Esophagus muscularis mucosa (tissue), 4 donors: Measurements from ENCODE around the gene DNAI1. TPM values are rescaled to one million over a fixed set of nuclear protein-coding genes. Genes with fewer than 3 reads are reported as not detected.
"Not testable (repeated sequence)": the region's sequence is repeated elsewhere in the genome, so short reads cannot be mapped to it uniquely, and the experiment has no call there.

Experiments
- DNase-seq: peaks from one replicate; pipeline ENCODE4 v3.0.0-alpha.2; 2017; ENCODE audit errors: extremely low spot score
- H3K27ac ChIP-seq, 4 donors: fragments of 200-600 bp; sonication (generic); replicated peaks in 1 of 4; 1 replicate in 3 of 4; 2 replicates in 1 of 4; pipeline ENCODE4 v1.5.1; 2016 to 2019; ENCODE audit warnings: mild to moderate bottlenecking in 1 of 4
- H3K27me3 ChIP-seq, 4 donors: fragments of 200-600 bp; sonication (generic); one replicate each; pipeline versions ENCODE4 v1.5.1 to v1.6.0; 2016 to 2019
- H3K36me3 ChIP-seq, 4 donors: fragments of 200-600 bp; sonication (generic); one replicate each; pipeline ENCODE4 v1.5.1; 2016 to 2019
- H3K4me1 ChIP-seq, 4 donors: fragments of 200-600 bp; sonication (generic); one replicate each; pipeline ENCODE4 v1.5.1; 2016 to 2019
- H3K4me3 ChIP-seq, 4 donors: fragments of 200-600 bp; sonication (generic); 1 replicate in 2 of 4; 2 replicates in 2 of 4; pipeline ENCODE4 v1.5.1; 2016 to 2019; ENCODE audit warnings: mild to moderate bottlenecking in 4 of 4, moderate library complexity in 1 of 4
- H3K9me3 ChIP-seq, 4 donors: fragments of 200-600 bp; sonication (generic); 1 replicate in 3 of 4; 2 replicates in 1 of 4; pipeline ENCODE4 v1.5.1; 2016 to 2019
- CTCF ChIP-seq, 3 experiments: fragments of 200-600 bp in 2 of 3; fragments of 450-650 bp in 1 of 3; sonication (generic) in 2 of 3; IDR thresholded peaks; one replicate each; pipeline ENCODE4 v1.5.1; 2017 to 2019; ENCODE audit warnings: antibody characterized with exemption in 3 of 3, mild to moderate bottlenecking in 2 of 3, moderate library complexity in 1 of 3
- EP300 ChIP-seq: sonication (generic); formaldehyde crosslinking; IDR thresholded peaks from one replicate; pipeline ENCODE4 v1.6.1; 2017; ENCODE audit warnings: antibody characterized with exemption
- POLR2A ChIP-seq: fragments of 450-650 bp; IDR thresholded peaks from one replicate; pipeline ENCODE4 v1.6.1; 2017; ENCODE audit warnings: antibody characterized with exemption, moderate library complexity, mild to moderate bottlenecking, low read depth
- POLR2AphosphoS5 ChIP-seq, 2 donors: sonication (generic); formaldehyde crosslinking; IDR thresholded peaks; one replicate each; pipeline ENCODE4 v1.6.1; 2017; ENCODE audit warnings: antibody characterized with exemption in 2 of 2
- WGBS: methylation state at CpG from one replicate; pipeline ENCODE4 v1.1.5; 2018; 5-methylcytosine and 5-hydroxymethylcytosine counted together
- intact Hi-C: fragments of 100-400 bp; cut with DNase I; formaldehyde crosslinking; loops from one replicate; pipeline ENCODE4 v1.15.1; 2023
- total RNA-seq, 4 donors: library from RNA; depleted of rRNA; stranded (reverse); fragments of >200 nt; gene quantifications; one replicate each; pipeline versions ENCODE4 v1.1.0 to v1.2.1, GENCODE V29; 2016

Gene DNAI1
- total RNA-seq, 4 donors from 2014 or later: not detected

DNA sequence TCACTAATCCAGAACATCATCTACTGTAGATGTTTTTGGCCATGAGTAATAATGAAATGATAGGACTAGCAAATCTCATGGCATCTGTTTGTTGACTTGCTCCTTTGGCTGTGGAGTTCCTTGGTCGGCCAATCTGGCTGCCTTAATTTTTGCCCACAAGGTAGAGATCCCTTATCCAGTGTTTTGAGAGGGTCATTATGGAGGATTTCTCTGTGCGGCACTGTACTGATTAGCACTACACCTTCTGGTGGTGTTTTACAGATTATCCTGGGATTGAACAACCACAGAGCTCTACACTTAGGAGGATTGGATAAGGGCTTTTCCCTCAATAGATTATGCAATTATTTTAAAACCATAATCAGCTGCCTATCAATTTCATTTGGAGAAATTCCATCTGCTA, 67.4 kb downstream of the DNAI1 start:
- TF ChIP-seq EP300 (no peak), POLR2A (no peak), CTCF (IDR thresholded peaks at IDR 0.05) (no peak), POLR2AphosphoS5 (IDR thresholded peaks at IDR 0.05) (no peak)
- H3K4me3 ChIP-seq: no peak overlapping the region
- no peaks in the 10 kb centered on the region for H3K9me3 ChIP-seq
- no peak for DNase-seq
- WGBS: 76% methylated on average over 2 of the region's 2 CpGs
- no peak overlapping the region for H3K27ac ChIP-seq
- peaks cover 8 to 16% (median 15%) of the 10 kb centered on the region in 4 donors for H3K4me1 ChIP-seq
- intact Hi-C loops: no loop called here
- no peaks in the 10 kb centered on the region for H3K27me3 ChIP-seq
- H3K36me3 ChIP-seq: no peaks in the 10 kb centered on the region

DNA sequence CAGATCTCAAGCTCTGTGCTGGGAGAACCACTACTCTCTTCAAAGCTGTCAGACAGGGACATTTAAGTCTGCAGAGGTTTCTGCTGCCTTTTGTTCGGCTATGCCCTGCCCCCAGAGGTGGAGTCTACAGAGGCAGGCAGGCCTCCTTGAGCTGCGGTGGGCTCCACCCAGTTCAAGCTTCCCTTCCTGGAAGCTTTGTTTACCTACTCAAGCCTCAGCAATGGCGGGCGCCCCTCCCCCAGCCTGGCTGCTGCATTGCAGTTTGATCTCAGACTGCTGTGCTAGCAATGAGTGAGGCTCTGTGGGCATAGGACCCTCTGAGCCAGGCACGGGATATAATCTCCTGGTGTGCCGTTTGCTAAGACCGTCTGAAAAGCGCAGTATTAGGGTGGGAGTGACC, 73.4 kb downstream of the DNAI1 start:
- intact Hi-C loops, H3K4me1 ChIP-seq, H3K4me3 ChIP-seq, H3K9me3 ChIP-seq, H3K27ac ChIP-seq, H3K36me3 ChIP-seq, DNase-seq: not testable (repeated sequence)
- WGBS: 91% methylated on average over 4 of the region's 8 CpGs
- H3K27me3 ChIP-seq: peaks cover 0 to 32% (median 0%) of the 10 kb centered on the region in 4 donors

DNA sequence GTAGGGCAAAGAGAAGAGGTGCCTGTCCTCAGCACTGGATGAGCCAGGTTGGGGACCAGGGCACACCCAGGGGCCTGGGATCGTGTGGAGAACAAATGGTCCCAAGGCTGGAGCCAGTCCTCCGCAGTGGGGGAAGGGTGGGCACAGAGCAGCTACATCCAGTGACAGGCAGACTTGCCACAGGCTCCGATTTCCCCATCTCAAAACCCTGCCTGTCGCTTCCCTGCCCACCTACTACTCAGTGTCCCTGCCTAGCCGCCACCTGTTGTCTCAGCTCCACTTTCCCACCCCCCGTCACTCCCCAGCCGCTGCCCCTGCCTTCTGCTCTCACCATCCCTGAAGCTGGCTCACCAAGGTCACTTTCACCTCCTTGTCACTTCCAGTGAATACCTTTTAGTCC, 78.1 kb downstream of the DNAI1 start:
- no peak for TF ChIP-seq POLR2A
- no peak for TF ChIP-seq POLR2AphosphoS5 (IDR thresholded peaks at IDR 0.05)
- TF ChIP-seq CTCF (IDR thresholded peaks at IDR 0.05): no peak
- TF ChIP-seq EP300: no peak
- Histone ChIP-seq H3K27me3 (peaks cover 0 to 38% (median 0%) of the 10 kb centered on the region in 4 donors), H3K4me3 (no peak overlapping the region), H3K9me3 (peaks cover 0 to 6% (median 1%) of the 10 kb centered on the region in 4 donors), H3K4me1 (no peaks in the 10 kb centered on the region), H3K36me3 (no peaks in the 10 kb centered on the region), H3K27ac (no peak overlapping the region)
- no peak for DNase-seq
- intact Hi-C loops: no loop called here
- 45% methylated on average over 7 of the region's 7 CpGs for WGBS

- Histone ChIP-seq H3K9me3 (no peaks in the 10 kb centered on the region), H3K36me3 (no peaks in the 10 kb centered on the region), H3K27ac (no peak overlapping the region), H3K4me3 (no peak overlapping the region), H3K27me3 (peaks cover 0 to 19% (median 0%) of the 10 kb centered on the region in 4 donors), H3K4me1 (no peaks in the 10 kb centered on the region)
- no peak for TF ChIP-seq POLR2A
- TF ChIP-seq CTCF (IDR thresholded peaks at IDR 0.05): no peak
- TF ChIP-seq POLR2AphosphoS5 (IDR thresholded peaks at IDR 0.05): no peak
- no peak for TF ChIP-seq EP300
- 56% methylated on average over 2 of the region's 2 CpGs for WGBS
- intact Hi-C loops: no loop called here
- DNase-seq: no peak
Observed at GRCh38 chr9:34540827-34541226, 82.2 kb downstream of the DNAI1 start.

- Histone ChIP-seq H3K4me3 (no peak overlapping the region), H3K27me3 (peaks cover 0 to 22% (median 0%) of the 10 kb centered on the region in 4 donors), H3K36me3 (no peaks in the 10 kb centered on the region), H3K4me1 (peaks cover 0 to 2% (median 0%) of the 10 kb centered on the region in 4 donors), H3K27ac (no peak overlapping the region), H3K9me3 (no peaks in the 10 kb centered on the region)
- intact Hi-C loops: no loop called here
- TF ChIP-seq EP300 (no peak), CTCF (IDR thresholded peaks at IDR 0.05) (no peak), POLR2A (no peak), POLR2AphosphoS5 (IDR thresholded peaks at IDR 0.05) (no peak)
- 77% methylated on average over 6 of the region's 7 CpGs for WGBS
- no peak for DNase-seq
Observed at GRCh38 chr9:34541540-34541939, 82.9 kb downstream of the DNAI1 start.
